ENCODE data around the gene CTNND2. TPM values are rescaled to one million over a fixed set of nuclear protein-coding genes. Genes with fewer than 3 reads are reported as not detected.

The CTNND2 gene, protein sequence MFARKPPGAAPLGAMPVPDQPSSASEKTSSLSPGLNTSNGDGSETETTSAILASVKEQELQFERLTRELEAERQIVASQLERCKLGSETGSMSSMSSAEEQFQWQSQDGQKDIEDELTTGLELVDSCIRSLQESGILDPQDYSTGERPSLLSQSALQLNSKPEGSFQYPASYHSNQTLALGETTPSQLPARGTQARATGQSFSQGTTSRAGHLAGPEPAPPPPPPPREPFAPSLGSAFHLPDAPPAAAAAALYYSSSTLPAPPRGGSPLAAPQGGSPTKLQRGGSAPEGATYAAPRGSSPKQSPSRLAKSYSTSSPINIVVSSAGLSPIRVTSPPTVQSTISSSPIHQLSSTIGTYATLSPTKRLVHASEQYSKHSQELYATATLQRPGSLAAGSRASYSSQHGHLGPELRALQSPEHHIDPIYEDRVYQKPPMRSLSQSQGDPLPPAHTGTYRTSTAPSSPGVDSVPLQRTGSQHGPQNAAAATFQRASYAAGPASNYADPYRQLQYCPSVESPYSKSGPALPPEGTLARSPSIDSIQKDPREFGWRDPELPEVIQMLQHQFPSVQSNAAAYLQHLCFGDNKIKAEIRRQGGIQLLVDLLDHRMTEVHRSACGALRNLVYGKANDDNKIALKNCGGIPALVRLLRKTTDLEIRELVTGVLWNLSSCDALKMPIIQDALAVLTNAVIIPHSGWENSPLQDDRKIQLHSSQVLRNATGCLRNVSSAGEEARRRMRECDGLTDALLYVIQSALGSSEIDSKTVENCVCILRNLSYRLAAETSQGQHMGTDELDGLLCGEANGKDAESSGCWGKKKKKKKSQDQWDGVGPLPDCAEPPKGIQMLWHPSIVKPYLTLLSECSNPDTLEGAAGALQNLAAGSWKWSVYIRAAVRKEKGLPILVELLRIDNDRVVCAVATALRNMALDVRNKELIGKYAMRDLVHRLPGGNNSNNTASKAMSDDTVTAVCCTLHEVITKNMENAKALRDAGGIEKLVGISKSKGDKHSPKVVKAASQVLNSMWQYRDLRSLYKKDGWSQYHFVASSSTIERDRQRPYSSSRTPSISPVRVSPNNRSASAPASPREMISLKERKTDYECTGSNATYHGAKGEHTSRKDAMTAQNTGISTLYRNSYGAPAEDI (N-terminal part only)
- not detected for polyA plus RNA-seq

- no peak within 1 kb of the TSS for H3K27ac Mint-ChIP-seq
- peak within 1 kb of the TSS; percentile 5 to 65 (median 34) for H3K4me3 Mint-ChIP-seq
- peaks cover 0 to 12% (median 4%) of the 10 kb centered on the region in 3 donors for H3K36me3 Mint-ChIP-seq
- peaks cover 0 to 4% of the 10 kb centered on the region in 2 donors for H3K4me1 Mint-ChIP-seq
- H3K27me3 Mint-ChIP-seq (ENCODE audit: low read depth in 3 of 3): peaks cover 8 to 30% (median 17%) of the 10 kb centered on the region in 3 donors
- H3K9me3 Mint-ChIP-seq: peaks cover 0 to 14% (median 3%) of the 10 kb centered on the region in 6 donors
- DNase-seq: no peak
Measured at GRCh38 chr5:11904265-11904906, at the start of gene CTNND2. Gene CTNND2 (minus strand): TSS chr5:11904446. CDS start chr5:11903853, 593 bp downstream.

DNA sequence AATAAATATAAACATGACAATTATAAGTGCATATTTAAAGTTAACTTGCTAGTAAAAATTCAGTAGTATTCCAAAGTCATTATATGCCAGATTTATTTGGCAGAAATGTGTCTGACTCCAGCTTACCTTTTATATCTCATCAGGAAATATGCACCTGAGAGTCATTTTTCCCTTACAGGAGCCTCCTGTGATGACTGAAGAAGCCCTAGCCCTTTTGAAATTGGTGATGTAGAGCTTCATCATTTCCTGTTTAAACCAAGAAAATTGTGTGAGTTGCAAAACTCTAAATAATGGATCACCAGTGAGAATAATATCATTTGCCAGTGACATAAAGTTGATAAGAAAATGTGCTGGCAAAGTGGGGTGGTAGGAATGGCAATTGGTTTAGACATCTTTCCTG, 42.1 kb upstream of the CTNND2 start:
- peaks cover 0 to 15% (median 2%) of the 10 kb centered on the region in 6 donors for H3K9me3 Mint-ChIP-seq
- no peaks in the 10 kb centered on the region for H3K36me3 Mint-ChIP-seq
- no peak overlapping the region for H3K27ac Mint-ChIP-seq
- DNase-seq: no peak
- H3K27me3 Mint-ChIP-seq (ENCODE audit: low read depth in 3 of 3): no peaks in the 10 kb centered on the region
- no peaks in the 10 kb centered on the region for H3K4me1 Mint-ChIP-seq
- no peak overlapping the region for H3K4me3 Mint-ChIP-seq

DNA sequence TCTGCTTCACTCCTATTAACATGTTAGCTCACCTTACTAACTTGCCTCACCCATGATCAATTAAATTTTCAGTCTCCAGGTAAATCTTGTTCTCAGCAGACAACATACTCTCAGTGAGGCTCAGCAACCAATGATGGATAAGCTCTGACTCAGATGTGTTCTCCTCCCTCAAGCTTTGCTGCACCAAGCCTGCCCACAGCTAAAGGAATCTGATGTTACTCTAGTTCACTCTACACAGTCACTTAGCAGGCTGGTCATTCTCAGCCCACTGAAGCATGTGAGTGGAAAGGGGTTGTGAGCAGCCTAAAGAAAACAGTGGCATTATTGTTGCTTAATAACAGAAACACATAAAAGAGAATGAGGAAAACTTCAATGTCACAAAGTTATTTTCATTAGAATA, 37.3 kb upstream of the CTNND2 start:
- Mint-ChIP-seq H3K27me3 (ENCODE audit: low read depth in 3 of 3) (peaks cover 0 to 2% (median 0%) of the 10 kb centered on the region in 3 donors), H3K9me3 (peaks cover 0 to 15% (median 3%) of the 10 kb centered on the region in 6 donors), H3K4me3 (no peak overlapping the region), H3K4me1 (no peaks in the 10 kb centered on the region), H3K27ac (no peak overlapping the region), H3K36me3 (no peaks in the 10 kb centered on the region)
- no peak for DNase-seq

GRCh38 chr5:11931638-11932037, 27.4 kb upstream of the CTNND2 start:
- Mint-ChIP-seq H3K9me3 (peaks cover 0 to 10% (median 5%) of the 10 kb centered on the region in 6 donors), H3K27ac (no peak overlapping the region)

GRCh38 chr5:11928909-11929308, 24.7 kb upstream of the CTNND2 start:
- Mint-ChIP-seq H3K4me3 (no peak overlapping the region), H3K27me3 (ENCODE audit: low read depth in 3 of 3) (peaks cover 0 to 1% (median 0%) of the 10 kb centered on the region in 3 donors), H3K9me3 (peaks cover 0 to 15% (median 7%) of the 10 kb centered on the region in 6 donors), H3K36me3 (no peaks in the 10 kb centered on the region), H3K27ac (no peak overlapping the region), H3K4me1 (no peaks in the 10 kb centered on the region)
- no peak for DNase-seq

More at GRCh38 chr5:11931638-11932037, 27.4 kb upstream of the CTNND2 start:
- Mint-ChIP-seq H3K27me3 (ENCODE audit: low read depth in 3 of 3) (peaks cover 0 to 1% (median 0%) of the 10 kb centered on the region in 3 donors), H3K4me1 (no peaks in the 10 kb centered on the region), H3K4me3 (no peak overlapping the region), H3K36me3 (no peaks in the 10 kb centered on the region)
- DNase-seq: no peak

- DNase-seq: no peak
- Mint-ChIP-seq H3K4me1 (no peaks in the 10 kb centered on the region), H3K9me3 (peaks cover 0 to 26% (median 8%) of the 10 kb centered on the region in 6 donors), H3K27ac (no peak overlapping the region), H3K27me3 (ENCODE audit: low read depth in 3 of 3) (peaks cover 0 to 1% (median 0%) of the 10 kb centered on the region in 3 donors), H3K36me3 (peaks cover 0 to 3% (median 0%) of the 10 kb centered on the region in 3 donors), H3K4me3 (no peak overlapping the region)
Measured at GRCh38 chr5:11925701-11926100, 21.5 kb upstream of the CTNND2 start.

DNA sequence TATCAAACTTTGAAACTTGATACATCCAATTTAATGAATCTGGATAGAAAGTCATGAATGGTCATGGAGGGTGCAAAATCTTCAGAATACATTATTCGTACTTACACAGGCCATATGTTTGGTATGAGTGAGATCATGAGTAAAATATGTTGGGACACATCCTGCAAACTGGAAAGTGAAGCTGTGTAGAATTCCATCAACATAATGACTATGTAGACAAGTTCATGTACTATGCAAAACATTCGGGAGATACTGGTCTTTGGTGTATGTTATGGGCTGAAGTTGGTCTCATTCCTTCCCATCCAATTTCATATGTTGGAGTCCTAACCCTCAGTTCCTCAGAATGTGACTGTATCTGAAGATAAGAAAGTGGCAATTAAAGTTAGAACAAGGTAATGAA, 18.1 kb upstream of the CTNND2 start:
- peaks cover 2 to 36% (median 8%) of the 10 kb centered on the region in 6 donors for H3K9me3 Mint-ChIP-seq
- DNase-seq: no peak
- no peak overlapping the region for H3K27ac Mint-ChIP-seq
- H3K4me1 Mint-ChIP-seq: no peaks in the 10 kb centered on the region
- H3K27me3 Mint-ChIP-seq (ENCODE audit: low read depth in 3 of 3): no peaks in the 10 kb centered on the region
- no peak overlapping the region for H3K4me3 Mint-ChIP-seq
- peaks cover 0 to 3% (median 0%) of the 10 kb centered on the region in 3 donors for H3K36me3 Mint-ChIP-seq

DNA sequence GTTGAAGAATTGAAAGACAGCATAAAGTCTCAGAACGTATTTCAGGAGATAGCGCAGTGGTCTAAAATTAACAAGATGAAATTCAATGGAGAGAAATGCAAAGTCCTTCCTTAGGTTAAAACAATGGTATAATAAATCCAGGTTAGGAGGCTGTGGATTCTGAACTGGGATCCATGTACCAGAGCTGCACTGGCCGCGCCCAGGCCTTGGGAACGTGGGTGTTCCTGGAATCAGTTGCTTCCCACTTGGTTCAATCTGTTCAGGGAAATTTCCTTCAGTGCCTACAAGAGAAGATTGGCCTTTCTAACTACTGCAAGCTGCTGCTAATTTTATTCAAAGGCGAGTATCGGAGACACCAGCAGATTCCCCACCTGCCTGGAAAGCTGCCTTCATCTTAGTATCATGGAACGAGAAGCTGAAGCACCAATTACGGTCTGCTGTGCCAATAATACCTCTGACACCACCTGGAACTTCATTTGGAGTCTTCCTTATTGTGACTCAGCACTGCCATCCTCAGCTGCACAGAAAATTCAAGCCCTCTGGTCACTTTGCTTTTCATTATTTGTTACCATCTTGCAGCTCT, 14.3 kb upstream of the CTNND2 start:
- no peak overlapping the region for H3K4me3 Mint-ChIP-seq
- peaks cover 0 to 2% (median 0%) of the 10 kb centered on the region in 3 donors for H3K27me3 Mint-ChIP-seq (ENCODE audit: low read depth in 3 of 3)
- no peak overlapping the region for H3K27ac Mint-ChIP-seq
- peaks cover 0 to 26% (median 4%) of the 10 kb centered on the region in 6 donors for H3K9me3 Mint-ChIP-seq
- peaks cover 0 to 3% (median 0%) of the 10 kb centered on the region in 3 donors for H3K36me3 Mint-ChIP-seq
- DNase-seq: no peak
- no peaks in the 10 kb centered on the region for H3K4me1 Mint-ChIP-seq

- H3K36me3 Mint-ChIP-seq: peaks cover 0 to 4% (median 4%) of the 10 kb centered on the region in 3 donors
- no peak for DNase-seq
- peaks cover 3 to 15% (median 7%) of the 10 kb centered on the region in 3 donors for H3K27me3 Mint-ChIP-seq (ENCODE audit: low read depth in 3 of 3)
- H3K4me1 Mint-ChIP-seq: peaks cover 0 to 2% of the 10 kb centered on the region in 2 donors
- H3K27ac Mint-ChIP-seq: no peak overlapping the region
- no peak overlapping the region for H3K4me3 Mint-ChIP-seq
- peaks cover 0 to 11% (median 2%) of the 10 kb centered on the region in 6 donors for H3K9me3 Mint-ChIP-seq
Measured at GRCh38 chr5:11909471-11909870, 5.2 kb upstream of the CTNND2 start.

DNA sequence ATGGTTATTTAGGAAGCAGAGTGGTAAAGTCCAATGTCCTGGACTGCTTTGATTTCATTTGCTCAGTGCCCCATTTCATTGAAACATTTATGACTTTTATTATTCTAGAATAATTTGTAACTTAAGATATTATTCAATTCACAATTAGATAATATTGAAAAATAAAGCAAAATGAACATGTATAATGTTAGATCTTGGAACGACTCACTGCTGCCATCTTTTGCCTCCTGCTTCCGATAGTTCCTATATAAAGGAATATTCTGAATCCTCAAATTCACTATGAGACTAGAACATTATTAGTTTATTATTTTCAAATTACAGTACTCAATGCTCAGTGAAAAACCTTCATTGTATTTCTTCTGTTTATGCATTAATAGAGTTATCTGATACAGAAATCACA, 2.3 kb upstream of the CTNND2 start:
- H3K27ac Mint-ChIP-seq: no peak overlapping the region
- DNase-seq: no peak
- no peak overlapping the region for H3K4me3 Mint-ChIP-seq
- peaks cover 8 to 28% (median 15%) of the 10 kb centered on the region in 3 donors for H3K27me3 Mint-ChIP-seq (ENCODE audit: low read depth in 3 of 3)
- peaks cover 0 to 19% (median 3%) of the 10 kb centered on the region in 6 donors for H3K9me3 Mint-ChIP-seq
- H3K36me3 Mint-ChIP-seq: peaks cover 0 to 12% (median 4%) of the 10 kb centered on the region in 3 donors
- peaks cover 0 to 4% of the 10 kb centered on the region in 2 donors for H3K4me1 Mint-ChIP-seq

GRCh38 chr5:11905206-11905605, 960 bp upstream of the CTNND2 start:
- H3K36me3 Mint-ChIP-seq: peaks cover 0 to 12% (median 4%) of the 10 kb centered on the region in 3 donors
- H3K27me3 Mint-ChIP-seq (ENCODE audit: low read depth in 3 of 3): peaks cover 8 to 30% (median 17%) of the 10 kb centered on the region in 3 donors
- no peak for DNase-seq
- peaks cover 0 to 4% of the 10 kb centered on the region in 2 donors for H3K4me1 Mint-ChIP-seq
- peaks cover 0 to 14% (median 3%) of the 10 kb centered on the region in 6 donors for H3K9me3 Mint-ChIP-seq
- H3K27ac Mint-ChIP-seq: no peak overlapping the region
- H3K4me3 Mint-ChIP-seq: peak overlapping the region in 4 of 5 donors; percentile 5 to 65 (median 42)

DNA sequence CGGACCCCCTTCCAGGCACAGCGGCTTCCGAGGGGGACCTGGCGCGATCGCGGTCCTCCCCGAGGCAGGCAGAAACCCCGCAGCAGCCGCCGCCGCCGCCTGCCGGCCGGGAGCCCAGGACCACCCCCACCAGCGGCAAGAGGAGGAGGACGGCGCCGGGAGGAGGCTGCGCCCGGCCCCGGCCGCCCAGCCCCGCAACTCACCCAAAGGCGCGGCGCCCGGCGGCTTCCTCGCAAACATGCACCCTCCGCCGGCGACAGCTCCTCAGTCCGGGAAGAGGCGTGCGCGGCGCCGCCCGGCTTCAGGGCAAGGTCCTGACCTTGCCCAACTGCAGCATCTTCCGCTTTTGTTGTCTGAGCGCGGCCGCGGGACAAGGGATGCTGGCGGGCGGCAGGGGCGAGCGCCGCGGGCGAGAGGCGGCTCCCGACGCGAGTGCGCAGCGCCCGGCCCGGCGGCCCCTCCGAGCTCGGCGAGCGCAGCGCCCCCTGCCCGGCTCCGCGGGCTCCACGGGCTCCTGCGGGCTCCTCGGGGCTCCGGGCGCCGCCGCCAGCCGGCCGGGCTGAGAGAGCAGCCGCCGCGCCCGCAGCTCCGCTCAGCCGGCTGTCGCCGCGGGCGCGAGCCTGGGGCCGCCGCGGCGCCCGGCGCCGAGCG, 507 bp downstream of the CTNND2 start:
- Mint-ChIP-seq H3K4me1 (peaks cover 0 to 4% of the 10 kb centered on the region in 2 donors), H3K9me3 (peaks cover 0 to 15% (median 3%) of the 10 kb centered on the region in 6 donors), H3K27ac (no peak overlapping the region), H3K36me3 (peaks cover 0 to 12% (median 4%) of the 10 kb centered on the region in 3 donors), H3K27me3 (ENCODE audit: low read depth in 3 of 3) (peaks cover 8 to 30% (median 17%) of the 10 kb centered on the region in 3 donors), H3K4me3 (no peak overlapping the region)
- no peak for DNase-seq
